HG03095 (cell line): ENCODE results near the gene PEPD.

ENCODE experiments used
- ATAC-seq: cut with Tn5 transposase; IDR thresholded peaks from one replicate; pipeline ENCODE4 v1.9.1; 2021; ENCODE audit warnings: moderate library complexity; ENCODE audit not compliant: unreplicated experiment

Gene PEPD

DNA sequence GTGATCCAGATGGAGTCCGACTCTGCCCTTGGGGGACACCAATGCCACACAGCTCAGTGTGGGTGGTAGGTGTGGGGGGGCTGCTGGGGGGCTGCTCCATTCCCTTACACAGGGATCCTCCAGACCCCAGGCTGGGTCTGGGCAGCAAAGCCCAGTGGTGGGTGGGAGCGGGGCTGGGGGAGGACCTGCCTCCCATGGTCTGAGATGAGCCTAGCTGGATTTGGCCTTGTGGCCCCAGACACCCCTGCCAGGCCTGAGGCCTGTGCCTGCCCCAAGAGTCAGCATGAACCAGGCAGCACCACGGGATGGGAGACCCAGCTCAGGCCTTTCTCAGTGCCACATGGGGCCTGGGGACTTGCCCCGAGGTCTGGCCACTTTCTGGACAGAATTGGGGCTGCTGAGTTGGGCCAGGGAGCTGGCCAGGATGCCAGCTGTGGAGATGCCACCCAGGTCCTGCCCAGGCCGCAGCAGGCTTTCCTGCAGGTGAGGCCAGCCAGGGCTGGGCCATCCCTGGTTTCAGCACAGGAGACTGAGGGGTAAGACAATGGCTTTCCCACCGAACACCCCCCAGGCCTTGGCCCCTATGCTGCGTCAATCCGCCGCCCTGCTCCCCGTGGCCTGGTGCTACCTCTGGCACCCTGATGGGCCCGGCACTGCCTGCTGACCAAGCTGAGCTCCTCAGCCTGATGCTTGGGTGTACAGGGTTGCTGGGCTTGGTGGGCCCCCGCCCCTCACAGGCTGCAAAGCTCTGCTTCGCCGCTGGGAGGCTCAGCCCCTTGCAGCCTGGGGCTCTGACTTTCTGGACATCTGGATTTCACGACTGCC lies 123.8 kb downstream of the PEPD start:
- no peak for ATAC-seq

DNA sequence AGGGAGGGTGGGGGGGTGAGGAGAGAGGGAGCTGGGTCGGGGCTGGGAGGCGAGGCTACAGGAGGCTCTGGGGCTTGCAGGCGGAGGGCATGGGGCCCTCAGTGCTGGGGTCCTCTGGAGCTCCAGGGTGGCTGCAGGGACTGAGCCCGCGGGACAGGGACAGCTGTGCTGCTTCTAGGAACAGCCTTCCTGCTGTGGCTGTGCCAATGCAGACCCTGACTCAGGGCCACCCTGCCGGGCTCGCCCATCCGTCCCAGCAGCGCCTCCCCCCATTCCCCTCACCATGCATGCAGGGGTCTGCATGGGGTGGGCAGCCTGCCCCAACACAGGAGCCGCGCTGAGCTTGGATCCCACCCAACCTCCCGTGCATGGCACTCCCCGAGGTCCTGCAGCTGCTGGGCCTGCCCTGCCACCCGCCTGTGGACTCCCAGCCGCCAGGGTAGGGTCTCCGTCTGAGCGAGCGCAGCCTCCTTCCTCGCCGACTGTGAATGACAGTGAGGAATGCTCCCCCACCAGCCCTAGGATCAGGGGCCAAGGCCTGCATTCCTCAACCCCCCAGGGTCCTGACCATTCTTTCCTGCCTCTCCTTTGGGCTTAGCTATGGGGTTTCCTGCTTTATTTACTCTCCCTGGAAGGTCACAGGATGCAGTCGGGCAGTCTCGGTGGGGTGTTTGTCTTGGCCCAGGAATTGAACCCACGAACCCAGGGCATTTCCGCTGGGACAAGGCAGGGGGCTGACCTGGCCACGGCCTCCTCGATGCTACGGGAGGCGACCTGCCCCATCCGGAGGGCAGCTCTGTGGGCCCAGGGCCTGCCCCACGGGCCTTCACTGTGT lies 124.7 kb downstream of the PEPD start:
- ATAC-seq, result no peak

DNA sequence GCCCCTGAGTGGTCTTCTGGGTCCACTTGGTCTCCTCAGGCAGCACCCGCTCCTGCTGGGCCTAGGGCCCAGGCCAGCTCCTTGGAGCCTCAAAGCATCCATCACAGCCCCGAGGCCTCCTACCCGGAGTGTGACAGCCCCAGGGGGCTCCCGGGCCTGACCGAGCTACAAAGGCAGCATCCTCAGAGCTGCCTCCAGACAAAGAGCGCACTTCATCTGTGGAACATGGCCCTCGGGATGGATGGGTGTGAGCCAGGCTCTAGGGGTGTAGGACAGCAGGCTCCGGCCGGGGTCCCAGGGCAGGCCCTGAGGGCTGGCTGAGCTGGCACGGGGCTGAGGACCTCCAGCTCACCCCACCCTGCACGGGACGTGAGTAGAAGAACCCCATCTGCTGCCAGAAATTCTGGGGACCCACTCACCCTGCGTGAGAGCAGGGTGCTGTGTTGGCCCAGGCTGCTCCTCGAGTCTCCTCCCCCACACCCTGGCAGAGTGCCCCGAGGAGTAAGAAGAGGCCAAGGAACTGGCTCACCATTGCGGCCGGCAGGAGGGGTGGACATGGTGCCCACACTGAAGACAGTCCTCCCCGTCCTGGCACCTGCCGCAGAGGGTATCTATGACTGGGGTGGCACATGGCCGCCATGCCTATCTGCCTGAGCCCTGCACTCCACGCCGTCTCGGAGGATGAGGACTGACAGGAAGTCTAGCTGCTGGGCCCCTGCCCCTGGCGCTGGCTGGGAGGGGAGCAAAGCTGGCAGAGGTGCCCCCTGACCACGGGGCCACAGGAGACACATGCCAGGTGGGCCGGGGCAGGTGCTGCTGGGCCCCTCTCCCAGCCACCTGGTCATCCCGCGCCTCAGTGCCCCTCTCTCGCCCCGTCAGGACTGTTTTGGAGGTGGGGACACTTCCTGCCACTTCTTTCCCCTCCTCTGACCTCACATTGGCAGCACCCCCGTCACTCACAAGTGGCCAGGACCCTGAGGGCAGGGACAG lies 125.7 kb downstream of the PEPD start:
- no peak for ATAC-seq

DNA sequence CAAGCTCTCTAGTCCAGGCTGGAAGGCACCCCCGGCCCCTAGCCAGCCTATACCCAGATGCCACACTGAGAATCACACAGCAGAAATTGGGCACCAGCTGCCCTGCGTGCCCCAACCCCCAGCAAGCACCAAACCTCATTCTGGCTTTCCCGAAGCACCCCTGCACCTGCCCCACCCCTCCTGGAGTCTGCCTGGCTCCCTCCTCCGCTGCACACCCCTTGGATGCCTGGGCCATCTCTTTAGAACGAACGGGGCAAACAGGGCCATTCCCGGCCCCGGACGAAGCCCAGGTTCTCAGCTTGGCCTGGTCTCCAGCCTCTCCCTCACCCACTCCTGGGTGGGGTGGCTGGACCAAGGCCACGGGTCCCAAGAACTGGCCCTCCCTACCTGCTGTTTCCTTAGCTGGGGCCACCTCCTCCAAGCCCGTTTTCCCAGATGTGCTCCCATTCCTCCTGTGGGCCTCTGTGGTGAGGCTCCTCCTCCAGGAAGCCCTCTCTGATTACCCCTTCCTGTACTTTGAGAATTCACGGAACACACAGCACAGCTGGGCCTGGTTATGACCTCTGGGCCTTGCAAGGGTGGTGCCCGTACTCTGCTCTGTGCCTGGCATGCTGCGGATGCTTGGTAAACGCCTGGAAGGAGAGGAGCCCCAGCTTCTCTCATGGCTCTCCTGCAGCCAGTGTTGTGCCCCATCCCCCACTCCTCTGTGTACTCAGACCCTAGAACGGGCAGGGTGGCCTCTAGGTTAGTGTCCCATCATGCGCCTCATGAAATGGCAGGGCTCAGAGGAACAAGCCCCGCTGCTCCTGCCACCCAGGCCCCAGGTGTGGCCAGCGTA lies 126.6 kb downstream of the PEPD start:
- no peak for ATAC-seq

DNA sequence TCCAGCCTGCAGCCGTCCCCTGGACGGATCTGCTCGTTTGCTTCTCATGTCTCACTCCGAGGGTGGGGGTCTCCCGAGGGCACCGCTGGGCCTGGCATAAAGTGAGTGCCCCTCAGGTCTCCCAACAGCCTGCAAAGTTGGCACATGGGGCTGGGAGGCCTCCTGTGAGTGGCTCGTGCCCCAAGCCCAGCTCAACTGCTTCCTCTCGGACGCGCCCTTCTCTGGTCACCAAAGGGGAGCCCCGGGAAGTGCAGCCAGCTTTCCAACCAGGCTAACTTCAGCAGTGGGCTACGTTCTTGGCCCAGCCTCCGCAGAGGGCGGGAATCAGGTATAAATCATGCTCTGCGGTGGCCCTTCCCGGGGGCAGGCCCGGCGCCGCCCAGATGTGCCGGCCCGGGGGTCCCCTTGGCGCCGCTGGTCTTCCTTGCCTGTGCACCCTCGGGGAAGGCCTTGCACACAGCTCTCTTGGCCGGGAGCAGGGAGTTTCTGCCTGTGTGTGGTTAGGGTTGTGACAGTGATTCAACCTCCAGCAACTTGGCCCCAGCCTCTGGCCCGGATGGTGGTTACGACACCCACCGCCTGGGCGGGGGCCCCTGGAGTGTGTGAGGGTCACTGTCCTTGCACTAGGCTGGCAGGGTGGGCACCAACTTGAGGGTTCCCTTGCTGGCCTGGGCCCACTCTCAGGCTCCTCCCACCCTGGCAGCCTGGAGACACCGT lies 127.4 kb downstream of the PEPD start:
- ATAC-seq, result no peak

DNA sequence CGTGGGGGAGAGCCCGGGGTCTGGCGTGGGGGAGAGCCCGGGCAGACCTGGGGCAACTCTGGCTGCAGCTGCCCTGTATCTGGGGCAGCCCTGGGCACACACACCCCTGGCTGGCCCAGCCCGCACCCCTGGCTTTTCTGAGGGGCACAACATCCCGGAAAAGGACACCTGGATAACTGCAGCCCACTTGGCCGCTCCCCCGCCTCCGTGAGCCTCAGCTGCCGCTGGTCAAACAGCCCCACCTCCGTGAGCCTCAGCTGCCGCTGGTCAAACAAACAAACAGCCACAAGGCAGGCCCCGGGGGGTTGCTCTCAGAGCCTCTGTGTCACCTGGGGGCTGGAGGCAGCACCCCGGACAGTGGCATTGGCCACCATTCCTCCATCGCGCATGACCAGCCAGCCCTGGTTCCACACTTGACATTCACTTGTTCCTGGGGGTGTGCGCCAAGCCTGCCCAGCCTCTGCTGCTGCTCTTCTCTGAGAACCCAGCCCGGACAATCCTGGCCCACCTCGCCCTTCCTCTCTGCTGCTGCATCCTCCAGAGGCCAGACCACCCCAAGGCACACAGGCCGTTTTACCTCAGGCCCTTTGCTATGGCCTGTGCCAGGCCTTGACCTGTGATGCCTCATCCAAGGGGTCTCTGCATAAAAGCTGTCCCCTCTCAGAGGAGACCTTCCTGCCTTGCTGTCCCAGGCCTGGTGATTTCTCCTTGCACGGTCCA lies 128.1 kb downstream of the PEPD start:
- no peak for ATAC-seq

DNA sequence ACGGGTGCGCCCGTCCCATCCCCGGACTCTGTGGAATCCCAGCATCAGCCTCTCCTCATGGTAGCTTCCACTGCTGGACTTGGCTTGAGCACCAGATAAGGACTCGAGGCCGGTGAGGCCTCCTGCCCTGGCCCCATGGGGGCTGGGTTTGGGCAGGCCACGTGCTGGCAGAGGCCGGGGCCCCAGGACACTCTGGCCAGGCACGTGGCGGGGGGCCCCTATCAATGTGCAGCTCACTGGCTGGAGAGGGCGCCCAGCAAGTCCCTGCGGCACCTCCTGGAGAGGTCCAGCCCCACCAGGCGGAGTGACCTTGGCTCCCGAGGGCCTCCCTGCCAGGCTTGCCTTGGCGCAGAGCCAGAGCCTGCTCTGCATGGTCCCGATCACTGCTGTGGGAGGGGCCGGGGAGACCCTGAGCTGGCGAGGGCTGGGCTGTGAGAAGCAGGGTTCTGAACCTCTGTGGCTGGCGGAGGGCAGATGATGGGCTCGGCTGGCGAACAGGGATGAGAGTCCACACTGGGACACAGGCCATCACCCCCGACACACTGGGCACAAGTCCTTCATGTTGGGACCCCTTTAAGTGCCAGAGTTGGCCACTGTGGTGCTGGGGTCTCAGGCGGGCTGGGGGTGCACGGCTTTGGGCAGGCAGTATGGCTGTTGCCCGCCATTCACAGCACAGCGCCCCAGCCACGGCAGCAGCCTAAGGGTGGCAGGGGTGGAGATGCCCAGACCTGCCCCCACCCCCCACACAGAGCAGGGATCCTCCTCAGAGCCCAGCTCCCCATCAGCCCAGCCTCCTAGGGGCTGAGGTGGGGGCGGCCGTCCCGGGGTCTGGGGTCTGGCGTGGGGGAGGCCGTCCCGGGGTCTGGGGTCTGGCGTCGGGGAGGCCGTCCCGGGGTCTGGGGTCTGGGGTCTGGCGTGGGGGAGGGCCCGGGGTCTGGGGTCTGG lies 129.0 kb downstream of the PEPD start:
- no peak for ATAC-seq

DNA sequence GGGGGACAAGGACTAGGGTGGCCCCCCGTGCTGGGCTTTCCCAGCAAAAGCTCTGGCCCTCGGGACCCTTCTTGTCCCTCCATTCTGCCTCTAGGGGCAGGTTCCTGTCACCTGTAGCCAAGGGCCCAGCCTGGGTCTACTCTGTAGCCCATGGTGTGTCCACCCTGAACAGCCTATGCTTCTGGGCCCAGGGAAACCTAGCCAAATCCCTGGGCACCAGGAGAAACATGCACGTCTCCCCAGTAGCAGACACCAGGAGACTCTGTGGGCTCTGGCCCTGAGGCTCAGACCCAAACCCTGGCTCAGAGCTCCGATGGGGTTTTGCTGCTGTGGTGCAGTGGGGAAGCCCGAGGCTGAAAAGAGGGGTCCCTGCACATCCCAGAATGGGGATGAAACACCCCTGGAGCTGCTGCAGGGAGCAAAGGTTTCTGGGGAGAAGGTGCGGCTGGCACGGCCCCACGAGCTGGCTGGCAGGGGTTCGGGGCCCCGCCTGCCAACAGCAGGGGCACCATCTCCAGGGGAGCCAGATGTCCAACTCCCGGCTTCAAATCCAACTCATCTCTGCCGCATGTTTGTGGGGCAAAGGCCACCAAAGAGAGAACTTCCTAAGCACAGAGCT lies 129.9 kb downstream of the PEPD start:
- no peak for ATAC-seq

DNA sequence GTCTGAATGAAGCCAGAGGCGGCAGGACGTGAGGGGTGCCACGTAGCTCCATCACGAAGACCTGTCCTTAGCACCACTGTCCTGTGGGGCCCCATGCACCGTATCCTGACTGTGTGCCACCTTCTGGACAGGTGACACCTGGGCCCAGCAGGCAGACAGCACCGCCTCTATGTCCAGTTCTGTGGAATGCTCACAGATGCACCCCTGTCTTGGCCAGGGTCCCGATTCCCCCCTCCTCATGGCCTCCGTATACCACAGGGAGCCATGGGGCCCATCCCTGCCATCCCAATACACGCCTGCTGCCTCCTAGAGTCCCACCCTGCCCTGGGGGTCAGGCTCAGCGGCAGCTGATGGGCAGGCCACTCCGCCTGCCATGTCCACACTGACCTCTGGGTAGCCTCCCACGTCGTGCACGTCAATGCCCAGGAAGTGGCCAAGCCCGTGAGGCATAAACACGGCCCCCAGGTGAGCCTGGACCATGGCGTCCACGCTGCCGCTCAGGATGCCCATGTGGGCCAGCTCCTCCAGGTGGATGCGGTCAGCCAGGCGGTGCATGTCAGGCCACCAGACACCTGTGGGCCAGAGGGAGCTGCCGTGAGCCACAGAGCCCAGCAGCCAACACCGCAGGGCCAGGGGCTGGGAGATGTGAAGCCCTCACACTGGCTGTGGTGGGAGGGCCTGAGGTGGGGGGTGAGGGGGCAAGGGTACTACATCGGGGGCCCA lies 130.5 kb downstream of the PEPD start:
- no peak for ATAC-seq

DNA sequence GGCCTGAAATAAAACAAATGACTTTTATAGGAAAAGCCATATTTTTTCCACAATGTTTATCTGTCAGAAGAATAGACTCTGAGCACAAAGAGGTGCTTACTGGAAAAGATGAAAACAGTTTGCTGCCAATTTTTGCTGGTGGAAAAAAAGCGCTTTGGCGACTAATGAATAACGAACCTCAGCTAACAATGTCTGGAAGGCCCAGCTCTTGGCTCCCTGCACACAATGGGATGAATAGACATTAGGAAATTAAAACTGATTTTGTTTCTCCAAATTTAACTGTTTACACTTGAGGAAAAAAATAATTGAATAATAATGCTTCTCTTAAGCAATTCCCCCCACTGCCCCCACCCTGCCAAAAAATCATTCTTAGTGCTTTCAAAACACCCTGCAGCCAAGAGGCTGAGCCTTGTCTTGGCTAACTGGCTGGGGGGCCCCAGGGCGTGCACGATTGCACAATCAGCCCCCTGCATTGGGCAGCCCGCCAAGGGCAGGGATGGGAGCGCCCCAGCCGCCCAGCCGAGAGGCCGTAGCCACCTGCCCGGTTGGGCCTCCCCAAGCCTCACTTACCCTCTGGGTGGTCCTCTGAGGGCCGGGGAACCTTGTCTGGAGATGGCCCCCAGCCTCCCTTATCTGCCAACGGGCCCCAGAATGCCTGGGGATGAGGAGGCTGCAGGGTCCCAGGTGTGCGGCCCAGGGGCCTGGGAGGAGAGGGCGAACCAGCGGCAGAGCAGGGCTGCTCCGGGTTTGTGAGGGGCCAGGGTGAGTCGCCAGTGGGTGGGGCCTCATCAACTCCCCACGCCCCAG lies 131.3 kb downstream of the PEPD start:
- ATAC-seq, result no peak

DNA sequence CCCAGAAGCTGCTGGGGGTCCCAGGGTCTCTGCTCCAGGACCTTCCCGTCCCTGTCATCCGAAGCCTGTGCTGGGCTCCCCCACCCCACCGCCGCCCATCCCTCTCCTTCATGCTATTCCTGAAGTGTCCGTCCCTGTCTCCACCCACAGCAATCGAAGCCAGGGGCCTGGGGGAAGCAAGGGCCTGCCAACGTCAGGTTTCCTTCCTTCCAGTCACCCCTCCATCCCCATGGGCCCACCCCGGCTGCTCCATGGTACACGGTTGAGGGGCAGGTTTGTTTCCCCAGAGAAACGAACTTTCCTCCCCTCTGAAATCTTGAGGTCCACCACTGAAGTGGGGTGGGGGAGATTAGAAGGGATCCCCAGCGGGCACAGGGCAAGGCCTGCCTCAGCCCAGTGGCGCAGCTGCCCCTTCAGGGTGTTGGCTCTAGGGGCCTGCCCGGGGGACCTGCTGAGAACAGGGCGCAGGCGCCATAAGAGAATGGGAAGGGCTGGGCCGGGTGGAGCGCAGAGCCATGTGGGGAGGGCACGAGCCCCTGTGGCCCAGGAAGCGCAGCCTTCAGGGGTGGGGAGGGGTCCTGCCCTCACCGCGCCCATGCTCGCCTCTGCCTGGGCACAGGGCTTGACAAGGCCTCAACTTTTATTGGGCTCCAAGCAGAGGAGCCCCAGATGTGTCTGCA lies 132.0 kb downstream of the PEPD start:
- no peak for ATAC-seq

DNA sequence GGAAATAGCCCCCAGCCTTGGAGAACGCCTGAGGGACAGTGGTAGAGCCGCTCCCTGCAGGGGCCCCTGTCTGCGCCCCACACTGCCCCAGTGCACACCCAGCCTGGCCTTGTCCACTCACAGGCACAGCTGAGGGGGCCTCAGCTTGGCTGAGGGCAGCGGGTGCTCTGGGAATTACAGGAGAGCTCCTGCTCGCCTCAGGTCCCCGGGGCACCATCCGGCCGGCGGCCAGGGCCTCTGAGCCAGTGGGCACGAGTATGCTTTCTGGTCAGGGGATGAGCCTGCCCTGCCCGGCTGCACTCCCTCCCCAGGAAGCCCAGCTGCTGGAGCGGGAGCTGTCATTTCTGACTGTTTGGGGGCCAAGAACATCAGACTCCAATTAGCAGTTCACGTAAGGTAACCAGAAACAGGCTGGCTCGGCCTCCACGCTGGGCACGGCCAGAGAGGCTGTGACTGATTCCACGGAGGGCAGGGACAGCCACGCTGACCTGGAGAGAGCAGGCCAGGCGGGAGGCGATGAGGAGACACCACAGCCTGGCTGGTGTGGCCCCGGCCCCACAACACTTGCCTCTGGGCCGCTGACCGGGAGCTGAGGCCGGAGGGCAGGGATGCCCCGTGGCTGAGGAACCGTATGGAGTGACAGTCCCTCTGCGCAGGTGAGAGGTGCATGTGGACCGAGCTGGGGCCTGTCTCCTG lies 132.7 kb downstream of the PEPD start:
- no peak for ATAC-seq

DNA sequence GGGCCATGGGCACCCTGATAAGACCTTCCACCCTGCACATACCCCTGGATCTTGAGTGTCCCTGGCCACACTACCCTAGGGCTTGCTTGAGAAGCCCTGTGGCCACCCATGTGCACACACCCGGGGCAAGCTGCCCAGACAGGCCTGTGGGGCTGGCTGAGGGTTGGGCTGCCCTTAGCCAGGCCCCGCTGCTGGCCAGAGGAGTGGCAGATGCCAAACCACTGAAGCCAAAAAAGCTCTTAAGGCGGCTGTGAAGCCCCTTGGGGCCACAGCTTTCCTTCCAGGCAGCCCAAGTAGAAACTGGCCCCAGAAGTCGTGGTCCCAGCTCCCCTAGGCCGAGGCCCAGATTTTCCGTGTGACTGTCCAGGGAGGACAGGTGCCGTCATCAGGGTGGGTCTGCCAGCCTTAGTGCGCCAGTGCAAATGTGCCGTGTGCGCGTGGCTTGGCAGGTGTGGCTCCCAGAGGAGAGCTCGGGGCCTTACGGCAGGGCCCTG lies 133.3 kb downstream of the PEPD start:
- ATAC-seq, result no peak
